GM19395 (cell line): ENCODE results near the gene ATP7B.
A peak's percentile ranks its signal among the peaks of the same experiment; 100 is the strongest.
"Not testable (repeated sequence)": the region's sequence is repeated elsewhere in the genome, so short reads cannot be mapped to it uniquely, and the experiment has no call there.

Experiments used
- ATAC-seq: cut with Tn5 transposase; IDR thresholded peaks from one replicate; pipeline ENCODE4 v1.9.1; 2021; ENCODE audit warnings: mild to moderate bottlenecking, moderate library complexity; ENCODE audit not compliant: unreplicated experiment

Gene ATP7B

GRCh38 chr13:52006523-52007245, 4.6 kb downstream of the ATP7B start:
- ATAC-seq: no peak

DNA sequence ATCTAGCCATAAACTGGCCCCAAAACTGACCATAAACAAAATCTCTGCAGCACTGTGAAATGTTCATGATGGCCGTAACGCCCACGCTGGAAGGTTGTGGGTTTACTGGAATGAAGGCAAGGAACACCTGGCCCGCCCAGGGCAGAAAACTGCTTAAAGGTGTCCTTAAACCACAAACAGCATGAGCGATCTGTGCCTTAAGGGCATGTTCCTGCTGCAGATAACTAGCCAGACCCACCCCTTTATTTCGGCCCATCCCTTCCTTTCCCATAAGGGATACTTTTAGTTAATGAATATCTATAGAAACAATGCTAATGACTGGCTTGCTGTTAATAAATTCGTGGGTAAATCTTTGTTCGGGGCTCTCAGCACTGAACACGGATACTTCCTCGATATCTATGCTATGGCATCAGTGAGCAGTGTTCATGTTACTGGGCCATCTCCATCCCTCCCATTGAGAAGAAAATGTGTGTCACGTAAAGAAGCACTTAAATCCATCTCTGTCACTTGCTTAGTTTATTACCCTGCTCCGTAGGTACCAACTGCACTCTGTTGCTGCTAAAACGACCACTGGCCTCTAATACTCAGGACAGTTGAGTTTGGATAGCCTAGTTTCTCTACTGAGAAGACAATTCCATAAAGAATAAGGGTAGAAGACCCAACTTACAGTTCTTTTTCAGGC, 5.3 kb downstream of the ATP7B start:
- ATAC-seq: no peak

- no peak for ATAC-seq
Observed at GRCh38 chr13:52004511-52005170, 6.6 kb downstream of the ATP7B start.

DNA sequence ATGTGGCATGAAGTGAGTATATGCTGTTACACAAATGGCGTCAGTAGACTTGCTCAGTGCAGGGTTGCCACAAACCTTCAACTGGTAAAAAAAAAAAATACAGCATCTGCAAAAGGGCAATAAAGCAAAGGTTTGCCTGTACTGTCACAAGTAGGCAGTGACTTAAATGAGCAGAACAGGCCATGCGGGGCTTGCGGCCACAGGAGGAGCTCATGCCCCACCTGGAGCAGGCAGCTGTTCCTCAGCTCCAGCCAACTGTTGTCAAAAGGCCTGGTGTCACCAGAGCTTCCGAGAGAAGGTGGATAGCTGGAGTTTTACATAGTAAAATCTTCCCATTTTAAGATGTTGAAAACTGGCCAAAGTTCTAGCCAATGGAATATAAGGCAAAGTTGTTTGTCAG, 7.7 kb downstream of the ATP7B start:
- no peak for ATAC-seq

DNA sequence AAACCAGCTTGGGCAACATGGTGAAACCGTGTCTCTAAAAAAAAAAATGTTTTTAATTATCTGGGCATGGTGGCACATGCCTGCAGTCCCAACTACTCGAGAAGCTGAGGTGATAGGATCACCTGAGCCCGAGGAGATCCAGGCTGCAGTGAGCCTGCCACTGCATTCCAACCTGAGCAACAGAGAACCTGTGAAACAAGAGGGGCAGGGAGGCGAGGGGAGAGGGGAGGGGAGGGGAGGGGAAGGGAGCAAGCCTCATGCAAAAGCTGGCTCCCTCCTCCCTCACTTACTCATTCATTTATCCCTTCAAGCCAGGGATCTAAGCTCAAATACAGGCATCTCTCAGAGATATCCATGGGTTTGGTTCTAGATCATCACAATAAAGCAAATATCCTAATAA, 8.9 kb downstream of the ATP7B start:
- no peak for ATAC-seq

GRCh38 chr13:52001120-52001731, 10.0 kb downstream of the ATP7B start:
- peak; percentile 91 for ATAC-seq

DNA sequence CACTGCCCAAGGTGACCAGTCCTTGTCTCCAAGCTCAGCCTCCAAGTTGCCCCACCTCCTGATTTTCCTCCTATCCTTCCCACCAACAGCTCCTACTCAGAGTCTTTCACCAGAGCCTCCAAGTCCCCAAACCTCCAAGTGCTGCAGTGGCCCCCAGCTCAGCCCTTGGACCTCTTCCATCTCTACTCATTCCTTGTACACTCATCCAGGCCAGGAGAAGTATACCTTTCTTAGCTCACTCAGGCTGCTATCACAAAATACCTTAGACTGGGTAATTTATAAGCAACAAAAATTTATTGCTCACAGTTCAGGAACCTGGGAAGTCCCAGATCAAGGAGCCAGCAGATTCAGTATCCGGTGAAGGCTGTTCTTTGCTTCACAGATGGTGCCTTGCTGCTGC, 11.3 kb downstream of the ATP7B start:
- ATAC-seq: no peak

DNA sequence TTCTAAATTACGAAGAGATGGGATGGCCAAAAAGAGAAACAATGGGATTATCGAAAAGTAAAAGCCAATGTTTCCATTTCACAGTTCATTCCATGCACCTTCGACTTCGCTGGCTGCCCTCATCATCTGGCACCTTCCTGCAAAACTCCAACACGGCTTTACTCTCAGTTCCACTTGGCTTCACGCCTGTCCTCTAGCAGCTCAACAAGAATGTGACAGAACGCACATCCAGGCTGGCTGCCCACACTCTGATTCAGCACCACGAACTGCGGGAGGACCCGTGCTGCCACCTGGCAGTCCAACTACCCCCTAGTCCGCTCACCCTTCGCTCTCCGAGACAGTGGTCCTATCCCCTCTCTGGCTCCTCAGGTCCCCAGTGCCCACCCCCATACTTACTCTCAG, 11.7 kb downstream of the ATP7B start:
- ATAC-seq: no peak

GRCh38 chr13:51998723-51999509, 12.3 kb downstream of the ATP7B start:
- no peak for ATAC-seq

- ATAC-seq: no peak
Observed at GRCh38 chr13:51997641-51998330, 13.5 kb downstream of the ATP7B start.

DNA sequence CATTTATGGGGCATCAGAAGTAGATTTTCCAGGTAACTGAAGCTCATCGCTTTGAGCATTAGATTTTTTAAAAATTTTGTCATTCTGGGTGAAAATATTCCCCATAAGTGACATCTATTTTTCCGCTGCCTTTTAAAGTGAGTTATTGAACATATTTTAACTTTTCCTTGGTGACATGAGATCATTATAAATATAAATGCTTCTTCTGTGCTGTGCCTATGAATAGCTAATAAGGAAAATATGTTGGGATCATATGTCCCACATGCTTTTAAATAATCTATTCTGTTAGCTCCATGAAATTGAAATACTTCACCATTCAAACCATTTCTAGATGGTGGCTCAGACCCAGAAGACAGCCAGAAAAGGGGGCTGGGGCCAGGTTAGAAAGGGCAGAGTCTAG, 14.1 kb downstream of the ATP7B start:
- no peak for ATAC-seq

- no peak for ATAC-seq
Observed at GRCh38 chr13:51996641-51997040, 14.6 kb downstream of the ATP7B start.

DNA sequence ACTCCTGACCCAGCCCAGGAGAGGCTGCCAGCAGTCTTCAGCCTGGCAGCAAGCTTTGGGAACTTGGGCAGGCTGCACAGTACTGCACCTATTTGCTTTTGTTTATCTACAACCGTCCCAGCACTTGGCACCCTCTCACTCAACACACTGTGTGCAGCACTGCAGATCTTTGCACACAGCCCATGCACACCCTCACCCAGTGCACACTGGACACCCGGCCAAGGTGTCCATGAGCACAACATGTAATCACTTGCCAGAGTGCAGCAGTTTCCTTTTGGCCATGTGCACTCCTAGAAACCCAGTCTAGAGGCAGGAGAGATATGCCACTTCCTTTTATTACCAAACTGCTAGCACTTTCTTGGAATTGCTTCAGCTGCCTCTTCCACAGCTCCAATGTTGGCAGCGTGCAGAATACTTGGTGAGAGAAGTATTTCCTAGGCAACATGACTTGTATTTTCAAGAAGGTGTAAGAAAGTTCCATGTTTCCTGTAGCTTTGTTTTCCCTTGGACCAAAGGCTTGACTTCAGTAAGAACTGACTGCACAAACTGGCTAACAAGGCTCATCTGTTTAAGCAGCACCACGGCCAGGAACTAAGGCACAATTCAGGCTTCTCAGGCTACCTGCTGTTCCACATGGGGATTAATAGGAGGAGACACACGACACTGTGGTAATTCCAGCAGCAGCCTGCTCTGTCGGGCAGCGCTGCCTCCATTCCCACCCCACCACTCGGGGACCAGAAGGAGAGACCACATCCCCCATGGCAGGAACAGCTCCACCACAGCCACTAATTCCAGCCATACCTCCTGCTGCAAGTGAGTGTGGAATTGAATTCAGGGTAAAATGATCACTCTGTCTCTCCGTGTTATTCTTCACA, 15.3 kb downstream of the ATP7B start:
- no peak for ATAC-seq

DNA sequence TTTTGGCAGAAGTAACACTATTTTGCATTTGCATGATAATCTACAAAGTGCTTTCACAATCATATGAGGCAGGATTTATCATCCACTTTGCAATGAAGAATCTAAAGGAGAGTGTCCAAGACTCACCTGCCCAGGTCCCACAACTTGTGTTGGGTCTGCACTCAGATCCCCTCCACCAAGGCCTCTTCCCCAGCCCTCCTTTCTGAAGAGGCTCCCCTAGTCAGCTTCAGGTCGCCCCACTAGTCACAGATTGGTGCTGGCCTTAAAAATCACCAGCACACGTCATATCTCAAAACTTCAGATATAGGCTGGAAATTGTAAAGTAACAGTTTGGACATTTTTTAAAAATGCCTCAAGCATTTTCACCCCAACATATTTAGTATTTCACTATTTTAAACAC, 17.5 kb downstream of the ATP7B start:
- ATAC-seq: no peak

DNA sequence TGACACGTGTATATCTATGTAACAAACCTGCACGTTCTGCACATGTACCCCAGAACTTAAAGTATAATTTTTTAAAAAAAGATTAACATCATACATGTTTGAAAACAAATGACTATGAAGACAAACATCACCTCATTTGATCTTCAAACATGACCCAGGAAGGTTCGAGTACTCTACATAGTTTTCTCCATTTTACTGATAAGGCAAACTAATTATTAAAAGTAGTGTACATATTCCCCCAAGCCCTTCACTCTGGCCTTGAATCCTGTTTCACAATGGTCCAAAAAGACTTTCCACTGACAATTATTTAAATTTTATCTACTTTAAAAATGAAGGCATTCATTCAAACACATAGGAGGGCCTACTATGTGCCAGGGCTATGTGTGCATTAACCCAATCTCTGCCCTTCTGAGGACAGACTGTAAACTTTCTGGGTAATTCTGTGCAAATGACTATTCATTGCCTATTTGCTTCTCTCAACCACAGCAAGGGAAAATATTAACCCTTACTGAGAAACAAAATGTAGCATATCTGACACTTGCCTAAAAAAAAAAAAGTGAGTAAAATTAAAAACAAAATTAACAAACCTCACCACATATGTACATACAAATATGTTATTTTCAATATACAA, 22.1 kb downstream of the ATP7B start:
- ATAC-seq: no peak

- not testable (repeated sequence) for ATAC-seq
Observed at GRCh38 chr13:51984904-51985303, 26.3 kb downstream of the ATP7B start.

DNA sequence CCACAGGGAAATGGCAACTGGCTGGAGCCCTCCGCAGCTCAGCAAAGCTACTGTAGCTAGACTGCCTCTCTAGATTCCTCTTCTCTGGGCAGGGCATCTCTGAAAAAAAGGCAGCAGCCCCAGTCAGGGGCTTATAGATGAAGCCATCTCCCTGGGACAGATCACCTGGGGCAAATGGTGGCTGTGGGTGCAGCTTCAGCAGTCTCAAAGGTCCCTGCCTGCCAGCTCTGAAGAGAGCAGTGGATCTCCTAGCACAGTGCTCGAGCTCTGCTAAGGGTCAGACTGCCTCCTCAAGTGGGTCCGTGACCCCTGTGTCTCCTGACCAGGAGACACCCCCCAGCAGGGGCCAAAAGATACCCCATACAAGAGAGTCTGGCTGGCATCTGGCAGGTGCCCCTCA, 28.0 kb downstream of the ATP7B start:
- ATAC-seq: not testable (repeated sequence)

GRCh38 chr13:51981355-51981754, 29.9 kb downstream of the ATP7B start:
- no peak for ATAC-seq

- no peak for ATAC-seq
Observed at GRCh38 chr13:51980908-51981307, 30.3 kb downstream of the ATP7B start.
